GM13976 (cell line): ENCODE data around the gene H6PD.

Experiments used
- DNase-seq: peaks from one replicate; pipeline ENCODE4 v3.0.0; 2012; ENCODE audit warnings: low spot score
- in situ Hi-C: fragments of 300-500 bp; cut with MboI; formaldehyde crosslinking; loops from one replicate; pipeline ENCODE4 v1.12.0; 2022; ENCODE audit warnings: low sequenced_read_pairs, mixed read lengths, inconsistent platforms; ENCODE audit not compliant: unreplicated experiment
- TF ChIP-seq, protein P1 (sequence below): IDR thresholded peaks from 2 replicates; pipeline ENCODE4 v1.5.1; 2012; ENCODE audit warnings: borderline replicate concordance, mild to moderate bottlenecking; ENCODE audit not compliant: insufficient read depth; ENCODE audit errors: extremely low read depth, missing control alignments, control extremely low read depth

H6PD gene

DNA sequence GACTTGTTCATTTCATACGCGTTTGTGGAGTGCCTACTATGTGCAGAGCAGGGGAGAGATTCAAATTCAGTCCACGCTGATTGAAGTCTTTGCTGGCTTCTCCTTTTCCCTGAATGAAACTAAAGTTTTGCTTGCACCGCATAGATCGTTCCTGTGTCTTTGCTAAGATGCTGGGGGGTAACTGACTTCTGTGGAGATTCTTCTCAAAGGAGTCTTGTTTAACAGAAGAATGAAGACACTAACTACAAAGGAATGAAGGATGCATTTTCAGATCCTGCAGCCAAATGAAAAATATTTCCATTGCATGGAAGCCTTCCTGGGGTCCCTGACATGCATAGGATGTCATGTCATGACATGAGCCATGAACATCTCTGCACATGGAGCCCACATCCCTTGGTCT lies 26.9 kb upstream of the H6PD start:
- no peak for DNase-seq
- TF ChIP-seq, protein P1, sequence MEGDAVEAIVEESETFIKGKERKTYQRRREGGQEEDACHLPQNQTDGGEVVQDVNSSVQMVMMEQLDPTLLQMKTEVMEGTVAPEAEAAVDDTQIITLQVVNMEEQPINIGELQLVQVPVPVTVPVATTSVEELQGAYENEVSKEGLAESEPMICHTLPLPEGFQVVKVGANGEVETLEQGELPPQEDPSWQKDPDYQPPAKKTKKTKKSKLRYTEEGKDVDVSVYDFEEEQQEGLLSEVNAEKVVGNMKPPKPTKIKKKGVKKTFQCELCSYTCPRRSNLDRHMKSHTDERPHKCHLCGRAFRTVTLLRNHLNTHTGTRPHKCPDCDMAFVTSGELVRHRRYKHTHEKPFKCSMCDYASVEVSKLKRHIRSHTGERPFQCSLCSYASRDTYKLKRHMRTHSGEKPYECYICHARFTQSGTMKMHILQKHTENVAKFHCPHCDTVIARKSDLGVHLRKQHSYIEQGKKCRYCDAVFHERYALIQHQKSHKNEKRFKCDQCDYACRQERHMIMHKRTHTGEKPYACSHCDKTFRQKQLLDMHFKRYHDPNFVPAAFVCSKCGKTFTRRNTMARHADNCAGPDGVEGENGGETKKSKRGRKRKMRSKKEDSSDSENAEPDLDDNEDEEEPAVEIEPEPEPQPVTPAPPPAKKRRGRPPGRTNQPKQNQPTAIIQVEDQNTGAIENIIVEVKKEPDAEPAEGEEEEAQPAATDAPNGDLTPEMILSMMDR, result no peak
- in situ Hi-C loops, result no loop called here

DNA sequence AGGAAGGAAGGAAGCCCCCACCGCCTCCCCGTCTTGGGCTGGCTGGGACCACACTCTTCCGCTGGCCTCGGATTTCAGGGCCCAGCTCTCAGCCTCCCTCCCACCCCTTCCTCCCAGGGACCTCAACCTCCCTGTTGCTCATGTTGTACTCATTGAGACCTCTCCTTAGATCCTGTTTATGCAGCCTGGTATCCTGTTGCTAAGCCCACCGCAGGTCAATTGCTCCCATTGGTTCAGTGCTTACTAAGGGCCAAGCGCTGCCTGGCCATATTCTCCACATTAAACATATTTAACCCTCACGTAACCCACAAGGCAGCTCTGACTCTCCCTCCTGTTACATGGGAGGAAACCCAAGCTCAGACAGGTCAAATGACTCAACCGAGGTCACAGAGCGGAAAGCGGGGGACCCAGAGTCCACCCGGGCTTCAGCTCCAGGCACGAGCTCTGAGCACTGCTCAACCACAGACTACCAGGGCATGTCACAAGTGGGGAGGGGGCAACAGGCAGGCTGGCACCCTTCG lies 23.2 kb upstream of the H6PD start:
- no peak for DNase-seq
- in situ Hi-C loops, result no loop called here
- TF ChIP-seq, protein P1, result no peak

DNA sequence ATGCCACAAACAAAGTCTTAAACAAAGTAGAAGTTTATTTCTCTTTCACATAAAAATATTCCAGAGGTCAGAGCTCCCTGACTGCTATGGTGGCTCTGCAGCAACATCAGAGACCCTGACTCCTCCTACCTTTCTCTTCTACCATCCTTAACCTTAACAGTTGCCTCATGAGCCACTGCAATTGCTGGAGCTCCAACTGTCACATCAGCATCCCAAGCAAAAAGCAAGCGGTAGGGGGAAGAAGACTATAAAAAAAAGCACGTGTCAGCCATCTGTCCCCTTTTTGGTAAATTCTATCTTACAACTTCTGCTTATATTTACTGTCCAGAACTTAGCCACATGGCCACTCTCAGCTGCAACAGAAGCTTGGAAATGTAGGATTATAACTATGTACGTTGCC lies 21.8 kb upstream of the H6PD start:
- in situ Hi-C loops, result no loop called here
- TF ChIP-seq, protein P1, result no peak
- DNase-seq, result no peak

DNA sequence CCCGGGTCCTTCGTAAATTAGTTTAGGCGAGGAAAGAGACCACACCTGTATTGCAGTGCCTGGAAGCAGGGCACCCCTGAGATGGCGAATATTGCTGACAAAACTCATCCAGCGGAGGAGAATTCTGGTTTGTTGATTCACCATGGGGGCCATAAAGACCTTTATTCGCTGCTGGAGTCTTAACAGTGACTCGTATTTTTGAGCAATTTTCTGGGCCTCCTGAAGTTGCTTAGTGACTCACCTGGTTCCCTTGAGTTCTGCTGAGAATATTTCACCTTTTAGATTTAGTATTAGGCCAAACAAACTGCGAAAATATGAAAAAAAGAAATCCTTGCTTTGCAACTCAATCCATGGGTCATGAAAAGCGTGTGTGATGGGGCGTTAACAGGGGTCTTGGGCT lies 20.6 kb upstream of the H6PD start:
- TF ChIP-seq, protein P1, result no peak
- in situ Hi-C loops, result no loop called here

DNA sequence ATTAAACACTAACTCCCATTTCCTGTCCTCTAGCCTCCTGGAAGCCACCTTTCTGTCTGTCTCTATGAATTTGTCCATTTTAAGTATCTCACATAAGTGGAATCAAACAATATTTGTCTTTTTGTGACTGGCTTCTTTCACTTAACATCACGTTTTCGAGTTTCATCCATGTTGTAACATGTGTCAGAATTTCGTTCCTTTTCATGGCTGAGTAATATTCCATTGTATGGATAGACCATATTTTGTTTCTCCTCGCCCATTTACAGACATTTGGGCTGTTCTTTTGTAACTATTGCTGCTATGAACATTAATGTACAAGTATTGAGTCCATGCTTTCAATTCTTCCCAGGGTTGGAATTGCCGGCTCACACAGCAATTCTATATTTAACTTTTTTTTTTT lies 15.7 kb upstream of the H6PD start:
- DNase-seq, result no peak
- TF ChIP-seq, protein P1, result no peak
- in situ Hi-C loops, result no loop called here

More for the DNA sequence above, 20.6 kb upstream of the H6PD start:
- no peak for DNase-seq

DNA sequence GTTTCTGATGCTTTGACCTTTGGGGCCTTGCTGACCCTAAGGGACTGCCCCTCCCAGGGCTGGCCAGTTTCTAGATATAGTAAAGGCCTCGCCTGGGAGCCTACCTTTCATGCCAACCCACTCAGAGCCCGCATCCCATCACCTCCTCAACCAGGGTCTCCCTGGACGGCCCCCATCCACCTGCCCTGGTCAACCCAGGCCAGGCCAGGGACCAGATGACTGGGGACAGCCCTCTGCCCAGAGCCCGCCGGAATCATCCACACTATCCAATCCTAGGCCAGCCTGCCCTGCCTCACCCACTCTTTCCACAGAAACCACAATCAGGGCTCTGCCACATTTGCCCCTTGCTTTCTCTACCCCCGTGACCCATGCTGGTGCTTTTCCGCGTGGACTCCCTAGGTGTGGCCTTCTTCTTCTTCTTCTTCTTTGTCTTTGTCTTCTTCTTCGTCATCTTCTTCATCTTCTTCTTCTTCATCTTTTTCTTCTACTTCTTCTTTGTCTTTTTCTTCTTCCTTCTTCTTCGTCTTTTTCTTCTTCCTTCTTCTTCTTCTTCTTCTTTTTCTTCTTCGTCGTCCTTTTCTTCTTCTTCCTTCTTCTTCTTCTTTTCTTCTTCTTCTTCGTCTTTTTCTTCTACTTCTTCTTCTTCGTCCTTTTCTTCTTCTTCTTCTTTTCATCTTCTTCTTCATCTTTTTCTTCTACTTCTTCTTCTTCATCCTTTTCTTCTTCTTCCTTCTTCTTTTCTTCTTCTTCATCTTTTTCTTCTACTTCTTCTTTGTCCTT lies 11.5 kb upstream of the H6PD start:
- no peak for DNase-seq
- in situ Hi-C loops, result no loop called here
- TF ChIP-seq, protein P1, result no peak
